DND-41 (cell line): ENCODE results near the gene NCK1.

Source experiments
- EZH2 ChIP-seq: IDR thresholded peaks from 3 replicates; pipeline ENCODE4 v1.6.1; 2012; ENCODE audit warnings: borderline replicate concordance, low read depth, mild to moderate bottlenecking, moderate library complexity, low read length, inconsistent platforms; ENCODE audit not compliant: severe bottlenecking
- TF ChIP-seq, protein P1 (sequence below): IDR thresholded peaks from 2 replicates; pipeline ENCODE4 v1.5.1; 2012; ENCODE audit warnings: borderline replicate concordance, low read length, moderate library complexity, mild to moderate bottlenecking; ENCODE audit not compliant: poor library complexity, severe bottlenecking; ENCODE audit errors: extremely low read depth

- TF ChIP-seq, protein P1, sequence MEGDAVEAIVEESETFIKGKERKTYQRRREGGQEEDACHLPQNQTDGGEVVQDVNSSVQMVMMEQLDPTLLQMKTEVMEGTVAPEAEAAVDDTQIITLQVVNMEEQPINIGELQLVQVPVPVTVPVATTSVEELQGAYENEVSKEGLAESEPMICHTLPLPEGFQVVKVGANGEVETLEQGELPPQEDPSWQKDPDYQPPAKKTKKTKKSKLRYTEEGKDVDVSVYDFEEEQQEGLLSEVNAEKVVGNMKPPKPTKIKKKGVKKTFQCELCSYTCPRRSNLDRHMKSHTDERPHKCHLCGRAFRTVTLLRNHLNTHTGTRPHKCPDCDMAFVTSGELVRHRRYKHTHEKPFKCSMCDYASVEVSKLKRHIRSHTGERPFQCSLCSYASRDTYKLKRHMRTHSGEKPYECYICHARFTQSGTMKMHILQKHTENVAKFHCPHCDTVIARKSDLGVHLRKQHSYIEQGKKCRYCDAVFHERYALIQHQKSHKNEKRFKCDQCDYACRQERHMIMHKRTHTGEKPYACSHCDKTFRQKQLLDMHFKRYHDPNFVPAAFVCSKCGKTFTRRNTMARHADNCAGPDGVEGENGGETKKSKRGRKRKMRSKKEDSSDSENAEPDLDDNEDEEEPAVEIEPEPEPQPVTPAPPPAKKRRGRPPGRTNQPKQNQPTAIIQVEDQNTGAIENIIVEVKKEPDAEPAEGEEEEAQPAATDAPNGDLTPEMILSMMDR: no peak
- no peak for TF ChIP-seq EZH2
These were observed 43.5 kb downstream of the NCK1 start for GRCh38 chr3:136905549-136905948.
